ENCODE measurements around the gene CLNK. TPM values are rescaled to one million over a fixed set of nuclear protein-coding genes. Genes with fewer than 3 reads are reported as not detected.
"Not testable (repeated sequence)": the region's sequence is repeated elsewhere in the genome, so short reads cannot be mapped to it uniquely, and the experiment has no call there.

CLNK gene
- total RNA-seq, 4 donors from 2014 or later, result not detected

DNA sequence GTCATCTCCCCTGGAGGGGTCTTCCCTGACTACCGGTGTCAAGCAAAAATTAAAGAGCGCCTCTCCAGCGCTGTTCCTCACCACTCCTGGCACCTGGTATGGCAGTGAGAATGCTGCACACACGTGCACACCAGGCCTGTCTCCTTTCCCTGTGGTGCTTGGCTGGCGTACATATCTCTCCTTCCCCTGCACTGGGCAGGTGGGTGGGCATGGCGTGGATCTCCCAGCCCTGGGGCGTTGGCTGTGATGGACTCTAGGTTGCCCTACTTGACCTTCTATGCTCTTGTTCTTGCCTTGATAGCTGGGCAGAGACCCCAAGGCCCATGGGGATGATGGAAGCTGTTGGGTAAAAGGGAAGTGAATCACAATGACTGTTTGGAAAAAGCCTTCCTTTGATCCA, 109.2 kb downstream of the CLNK start:
- Histone ChIP-seq H3K9me3 (no peaks in the 10 kb centered on the region), H3K27me3 (no peaks in the 10 kb centered on the region), H3K36me3 (no peaks in the 10 kb centered on the region), H3K4me1 (no peaks in the 10 kb centered on the region), H3K27ac (no peak overlapping the region), H3K4me3 (replicated peaks in 1 of 3) (no peak overlapping the region)
- intact Hi-C loops (cut with DNase I), result no loop called here
- 90 to 92% methylated on average over 7 of the region's 7 CpGs for WGBS, 2 donors
- no peak for DNase-seq
- TF ChIP-seq, protein P1, sequence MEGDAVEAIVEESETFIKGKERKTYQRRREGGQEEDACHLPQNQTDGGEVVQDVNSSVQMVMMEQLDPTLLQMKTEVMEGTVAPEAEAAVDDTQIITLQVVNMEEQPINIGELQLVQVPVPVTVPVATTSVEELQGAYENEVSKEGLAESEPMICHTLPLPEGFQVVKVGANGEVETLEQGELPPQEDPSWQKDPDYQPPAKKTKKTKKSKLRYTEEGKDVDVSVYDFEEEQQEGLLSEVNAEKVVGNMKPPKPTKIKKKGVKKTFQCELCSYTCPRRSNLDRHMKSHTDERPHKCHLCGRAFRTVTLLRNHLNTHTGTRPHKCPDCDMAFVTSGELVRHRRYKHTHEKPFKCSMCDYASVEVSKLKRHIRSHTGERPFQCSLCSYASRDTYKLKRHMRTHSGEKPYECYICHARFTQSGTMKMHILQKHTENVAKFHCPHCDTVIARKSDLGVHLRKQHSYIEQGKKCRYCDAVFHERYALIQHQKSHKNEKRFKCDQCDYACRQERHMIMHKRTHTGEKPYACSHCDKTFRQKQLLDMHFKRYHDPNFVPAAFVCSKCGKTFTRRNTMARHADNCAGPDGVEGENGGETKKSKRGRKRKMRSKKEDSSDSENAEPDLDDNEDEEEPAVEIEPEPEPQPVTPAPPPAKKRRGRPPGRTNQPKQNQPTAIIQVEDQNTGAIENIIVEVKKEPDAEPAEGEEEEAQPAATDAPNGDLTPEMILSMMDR (IDR thresholded peaks at IDR 0.05), result no peak
- no peak for TF ChIP-seq POLR2A (IDR thresholded peaks at IDR 0.05)

DNA sequence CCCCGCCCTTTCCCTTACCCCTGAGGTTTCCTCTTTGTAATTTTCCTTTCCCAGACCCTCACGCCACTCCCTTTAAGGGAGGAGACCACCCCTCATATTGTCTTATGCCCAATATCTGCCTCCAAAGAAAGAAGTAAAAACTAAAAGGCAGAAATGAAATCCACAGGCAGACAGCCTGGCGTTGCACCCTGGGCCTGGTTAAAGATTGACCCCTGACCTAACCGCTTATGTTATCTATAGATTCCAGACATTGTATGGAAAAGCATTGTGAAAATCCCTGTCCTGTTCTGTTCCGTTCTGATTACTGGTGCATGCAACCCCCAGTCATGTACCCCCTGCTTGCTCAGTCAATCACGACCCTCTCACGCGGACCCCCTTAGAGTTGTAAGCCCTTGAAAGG, 110.0 kb downstream of the CLNK start:
- H3K4me3 ChIP-seq (replicated peaks in 1 of 3); DNase-seq; H3K9me3 ChIP-seq; intact Hi-C loops (cut with DNase I); H3K4me1 ChIP-seq; H3K27me3 ChIP-seq; H3K36me3 ChIP-seq; H3K27ac ChIP-seq: not testable (repeated sequence)
- 83 to 90% methylated on average over 8 of the region's 8 CpGs for WGBS, 2 donors

DNA sequence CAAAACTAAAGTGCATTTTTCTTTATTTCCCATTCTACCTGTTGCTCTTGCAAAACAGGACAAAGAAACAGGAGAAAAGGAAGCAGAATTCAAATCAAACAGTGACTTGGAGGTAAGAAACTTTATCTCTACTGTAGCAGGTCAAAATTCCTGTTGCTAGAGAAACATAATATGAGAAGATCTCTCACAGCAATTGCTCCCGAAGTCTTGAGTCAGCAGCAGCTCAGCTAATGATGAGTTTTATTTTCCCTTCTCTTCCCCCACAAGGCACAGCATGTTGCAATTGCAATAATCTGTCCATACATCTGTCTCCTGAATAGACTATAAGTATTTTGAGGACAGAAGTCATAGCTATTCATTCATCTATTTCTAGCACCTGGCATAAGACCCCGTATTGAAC, 112.7 kb downstream of the CLNK start:
- Histone ChIP-seq H3K36me3 (no peaks in the 10 kb centered on the region), H3K4me1 (no peaks in the 10 kb centered on the region), H3K27ac (no peak overlapping the region), H3K4me3 (replicated peaks in 1 of 3) (no peak overlapping the region), H3K27me3 (no peaks in the 10 kb centered on the region), H3K9me3 (no peaks in the 10 kb centered on the region)
- intact Hi-C loops (cut with DNase I), result no loop called here
- TF ChIP-seq, protein P1 (IDR thresholded peaks at IDR 0.05), result no peak
- TF ChIP-seq POLR2A (IDR thresholded peaks at IDR 0.05), result no peak
- no peak for DNase-seq
- 35 to 45% methylated on average over 2 of the region's 2 CpGs for WGBS, 2 donors

DNA sequence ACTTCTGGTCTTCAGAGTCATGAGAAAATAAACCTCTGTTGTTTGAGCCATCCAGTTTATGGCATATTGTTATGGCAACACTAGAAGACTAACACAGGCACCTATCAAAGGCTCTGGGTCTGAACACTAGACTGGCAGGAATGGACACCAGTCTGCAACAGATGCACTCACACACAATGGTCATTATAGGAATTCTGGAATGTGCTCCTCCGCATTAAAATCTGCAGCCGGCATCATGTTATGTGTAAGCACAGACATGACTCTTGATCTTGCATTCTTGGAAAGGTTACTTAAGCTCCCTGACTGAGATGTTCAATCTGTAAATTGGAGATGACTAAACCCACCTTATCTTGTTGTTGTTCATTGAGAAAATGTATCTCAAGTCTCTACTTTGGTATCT, 115.1 kb downstream of the CLNK start:
- WGBS, 2 donors, result 94 to 97% methylated on average over 2 of the region's 2 CpGs
- no peak overlapping the region for H3K27ac ChIP-seq
- no peak for TF ChIP-seq POLR2A (IDR thresholded peaks at IDR 0.05)
- TF ChIP-seq, protein P1 (IDR thresholded peaks at IDR 0.05), result no peak
- intact Hi-C loops (cut with DNase I), result no loop called here
- no peak overlapping the region for H3K4me3 ChIP-seq (replicated peaks in 1 of 3)
- H3K4me1 ChIP-seq, result no peaks in the 10 kb centered on the region
- H3K9me3 ChIP-seq, result no peaks in the 10 kb centered on the region
- H3K27me3 ChIP-seq, result no peaks in the 10 kb centered on the region
- no peak for DNase-seq
- H3K36me3 ChIP-seq, result no peaks in the 10 kb centered on the region

DNA sequence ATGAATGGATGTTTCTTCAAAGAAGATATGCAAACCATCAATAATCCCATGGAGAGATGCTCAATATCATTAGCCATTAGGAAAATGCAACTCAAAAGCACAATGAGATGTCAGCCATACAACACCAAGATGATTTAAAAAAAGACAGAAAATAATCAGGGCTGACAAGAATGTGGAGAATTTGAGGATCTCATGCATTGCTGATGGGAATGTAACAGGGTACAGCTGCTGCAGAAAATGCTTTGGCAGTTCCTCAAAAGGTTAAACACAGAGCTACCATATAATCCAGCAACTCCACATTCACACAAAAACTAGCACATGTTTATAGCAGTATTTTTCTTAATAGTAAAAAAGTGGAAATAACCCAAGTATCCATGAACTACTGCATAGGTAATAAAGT, 116.8 kb downstream of the CLNK start:
- Histone ChIP-seq H3K27ac (no peak overlapping the region), H3K27me3 (no peaks in the 10 kb centered on the region), H3K4me1 (no peaks in the 10 kb centered on the region), H3K36me3 (no peaks in the 10 kb centered on the region), H3K9me3 (no peaks in the 10 kb centered on the region), H3K4me3 (replicated peaks in 1 of 3) (no peak overlapping the region)
- no peak for DNase-seq
- intact Hi-C loops (cut with DNase I), result no loop called here
- TF ChIP-seq, protein P1 (IDR thresholded peaks at IDR 0.05), result no peak

DNA sequence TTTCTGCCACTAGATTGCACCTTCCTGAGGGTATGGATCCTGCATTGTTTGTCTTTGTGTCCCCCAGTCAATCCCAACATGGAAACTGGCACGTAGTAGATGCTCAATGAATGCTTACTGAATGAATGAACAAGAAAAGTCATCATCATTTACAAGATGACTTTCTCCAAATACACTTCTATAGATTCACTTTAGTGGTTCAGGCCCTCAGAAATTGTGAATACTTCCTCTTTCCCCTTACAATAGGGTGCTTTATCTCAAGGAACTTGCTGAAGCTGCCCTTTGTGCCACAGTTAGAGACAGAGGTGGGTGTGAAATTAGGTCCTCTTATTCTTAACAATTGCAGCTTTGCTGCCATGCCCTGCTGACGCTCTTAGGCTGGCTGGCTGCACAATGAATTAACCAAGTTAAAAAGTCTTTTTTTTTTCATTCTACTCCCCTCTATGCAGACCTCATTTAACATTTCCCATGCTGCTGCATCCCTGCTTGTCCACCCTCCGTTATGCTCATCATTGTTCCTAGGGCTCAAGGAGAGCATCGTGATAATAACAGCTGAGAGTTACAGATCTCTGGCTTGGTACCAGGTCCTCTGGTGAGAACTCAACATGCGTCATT, 119.3 kb downstream of the CLNK start:
- TF ChIP-seq, protein P1 (IDR thresholded peaks at IDR 0.05), result no peak
- no peak for TF ChIP-seq POLR2A (IDR thresholded peaks at IDR 0.05)
- intact Hi-C loops (cut with DNase I), result no loop called here
- Histone ChIP-seq H3K36me3 (no peaks in the 10 kb centered on the region), H3K9me3 (no peaks in the 10 kb centered on the region), H3K4me1 (no peaks in the 10 kb centered on the region), H3K4me3 (replicated peaks in 1 of 3) (no peak overlapping the region), H3K27me3 (no peaks in the 10 kb centered on the region), H3K27ac (no peak overlapping the region)
- no peak for DNase-seq
- WGBS, 2 donors, result 80 to 84% methylated on average over 5 of the region's 5 CpGs
